ENCODE measurements around the gene CYTH4.

The CYTH4 gene

DNA sequence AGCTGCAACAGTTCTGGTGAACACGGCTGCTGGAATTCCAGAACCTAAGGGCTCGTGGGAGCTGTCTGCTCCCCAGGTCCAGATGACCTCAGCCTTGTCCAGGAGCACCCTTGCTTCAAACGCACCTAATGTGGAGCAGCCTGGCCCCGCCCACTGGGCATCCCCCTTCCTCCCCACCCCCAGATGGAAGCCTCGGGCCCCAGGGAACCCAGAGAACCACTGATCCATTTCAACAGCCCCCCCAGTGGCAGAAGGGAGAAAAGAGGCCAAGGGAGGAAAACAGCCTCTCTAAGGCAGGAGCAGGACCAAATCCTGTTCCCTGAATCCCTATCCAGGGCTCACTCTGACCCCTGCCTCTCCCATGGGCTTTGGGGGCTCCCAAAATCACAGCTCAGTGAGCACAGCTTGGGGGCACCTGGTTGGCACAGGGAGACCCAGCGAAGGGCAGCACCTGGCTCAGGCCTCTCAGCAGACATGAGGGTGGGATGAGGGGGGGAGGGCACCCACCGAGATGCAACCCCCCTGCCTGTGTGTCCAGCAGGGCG lies 1.2 kb downstream of the CYTH4 start:
- peaks cover 6 to 20% of the 10 kb centered on the region in 2 donors for H3K36me3 Mint-ChIP-seq
- H3K4me3 Mint-ChIP-seq = peak overlapping the region; percentile 83 to 95
- no peaks in the 10 kb centered on the region for H3K27me3 Mint-ChIP-seq
- H3K9me3 Mint-ChIP-seq = no peaks in the 10 kb centered on the region
- peaks cover 71 to 93% of the 10 kb centered on the region in 2 donors for H3K4me1 Mint-ChIP-seq
- H3K27ac Mint-ChIP-seq = peak overlapping the region; percentile 98
- DNase-seq (no peak), ATAC-seq (replicated peaks) (no peak)

GRCh38 chr22:37284126-37284804 lies 2.0 kb downstream of the CYTH4 start:
- Mint-ChIP-seq H3K4me1 (peaks cover 73 to 93% of the 10 kb centered on the region in 2 donors), H3K27me3 (no peaks in the 10 kb centered on the region), H3K36me3 (peaks cover 6 to 23% of the 10 kb centered on the region in 2 donors), H3K9me3 (no peaks in the 10 kb centered on the region), H3K27ac (peak overlapping the region; percentile 98), H3K4me3 (peak overlapping the region; percentile 83 to 95)
- DNase-seq (no peak), ATAC-seq (replicated peaks) (peak; percentile 0 to 5)

- peak; percentile 70 for DNase-seq
- H3K36me3 Mint-ChIP-seq = peaks cover 6 to 25% of the 10 kb centered on the region in 2 donors
- ATAC-seq (replicated peaks) = peak; percentile 69 to 72
Measured at GRCh38 chr22:37284805-37285355, 2.6 kb downstream of the CYTH4 start.

DNA sequence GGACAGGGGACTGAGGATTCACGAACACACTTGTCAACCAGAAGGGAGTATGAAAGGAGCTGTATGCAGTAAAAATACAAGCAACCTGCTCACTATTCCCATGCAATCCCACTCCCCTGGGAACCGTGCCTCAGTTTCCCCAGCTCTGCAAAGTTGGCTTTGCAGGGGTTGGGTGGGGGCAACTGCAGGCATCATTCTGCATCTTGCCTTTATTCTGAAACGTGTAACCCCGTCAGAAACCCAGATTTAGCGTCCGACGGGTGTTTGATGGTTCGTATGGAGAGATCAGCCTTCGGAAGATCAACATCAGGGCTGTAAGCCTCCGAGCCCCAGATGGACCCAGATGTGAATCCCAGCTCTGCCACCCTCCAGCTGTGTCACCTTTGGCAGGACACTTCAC lies 3.6 kb downstream of the CYTH4 start:
- DNase-seq (no peak), ATAC-seq (replicated peaks) (no peak)
- H3K9me3 Mint-ChIP-seq = no peaks in the 10 kb centered on the region
- H3K27me3 Mint-ChIP-seq = no peaks in the 10 kb centered on the region
- peak overlapping the region; percentile 79 for H3K27ac Mint-ChIP-seq
- H3K4me1 Mint-ChIP-seq = peaks cover 71 to 92% of the 10 kb centered on the region in 2 donors
- no peak overlapping the region for H3K4me3 Mint-ChIP-seq
- H3K36me3 Mint-ChIP-seq = peaks cover 7 to 35% of the 10 kb centered on the region in 2 donors

More at GRCh38 chr22:37284805-37285355, 2.6 kb downstream of the CYTH4 start:
- H3K4me1 Mint-ChIP-seq = peaks cover 71 to 93% of the 10 kb centered on the region in 2 donors
- H3K9me3 Mint-ChIP-seq = no peaks in the 10 kb centered on the region
- H3K27ac Mint-ChIP-seq = peak overlapping the region; percentile 98
- no peaks in the 10 kb centered on the region for H3K27me3 Mint-ChIP-seq
- peak overlapping the region; percentile 83 to 95 for H3K4me3 Mint-ChIP-seq

DNA sequence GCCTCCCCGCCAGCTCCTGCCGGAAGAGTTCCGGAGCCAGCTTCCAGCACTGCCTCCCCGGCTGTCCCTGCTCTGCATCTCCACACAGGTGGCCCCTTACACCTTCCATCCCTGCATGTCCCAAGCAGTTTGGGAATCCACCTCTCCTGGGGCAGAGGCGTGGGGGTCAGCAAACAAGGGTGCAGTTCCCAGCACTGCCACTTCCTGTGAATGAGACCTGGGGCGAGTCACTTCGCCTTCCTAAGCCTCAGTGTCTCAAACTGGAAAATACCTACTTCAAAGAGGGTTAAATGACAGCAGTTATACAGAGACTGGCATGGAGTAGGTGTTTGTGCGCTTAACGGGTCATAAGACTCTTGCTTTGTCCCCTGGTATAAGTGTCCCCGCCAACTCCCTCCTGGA lies 5.2 kb downstream of the CYTH4 start:
- Mint-ChIP-seq H3K4me1 (peaks cover 65 to 81% of the 10 kb centered on the region in 2 donors), H3K9me3 (peaks cover 5 to 11% of the 10 kb centered on the region in 2 donors), H3K27me3 (no peaks in the 10 kb centered on the region), H3K36me3 (peaks cover 22 to 51% of the 10 kb centered on the region in 2 donors), H3K4me3 (no peak overlapping the region), H3K27ac (peak overlapping the region; percentile 56)
- ATAC-seq (replicated peaks) (peak; percentile 6 to 12), DNase-seq (no peak)

- peaks cover 62 to 79% of the 10 kb centered on the region in 2 donors for H3K4me1 Mint-ChIP-seq
- DNase-seq (no peak), ATAC-seq (replicated peaks) (no peak)
- H3K36me3 Mint-ChIP-seq = peaks cover 27 to 58% of the 10 kb centered on the region in 2 donors
- H3K27me3 Mint-ChIP-seq = no peaks in the 10 kb centered on the region
- no peak overlapping the region for H3K4me3 Mint-ChIP-seq
- peak overlapping the region; percentile 69 for H3K27ac Mint-ChIP-seq
- peaks cover 5 to 11% of the 10 kb centered on the region in 2 donors for H3K9me3 Mint-ChIP-seq
Measured at GRCh38 chr22:37288521-37288920, 6.2 kb downstream of the CYTH4 start.

DNA sequence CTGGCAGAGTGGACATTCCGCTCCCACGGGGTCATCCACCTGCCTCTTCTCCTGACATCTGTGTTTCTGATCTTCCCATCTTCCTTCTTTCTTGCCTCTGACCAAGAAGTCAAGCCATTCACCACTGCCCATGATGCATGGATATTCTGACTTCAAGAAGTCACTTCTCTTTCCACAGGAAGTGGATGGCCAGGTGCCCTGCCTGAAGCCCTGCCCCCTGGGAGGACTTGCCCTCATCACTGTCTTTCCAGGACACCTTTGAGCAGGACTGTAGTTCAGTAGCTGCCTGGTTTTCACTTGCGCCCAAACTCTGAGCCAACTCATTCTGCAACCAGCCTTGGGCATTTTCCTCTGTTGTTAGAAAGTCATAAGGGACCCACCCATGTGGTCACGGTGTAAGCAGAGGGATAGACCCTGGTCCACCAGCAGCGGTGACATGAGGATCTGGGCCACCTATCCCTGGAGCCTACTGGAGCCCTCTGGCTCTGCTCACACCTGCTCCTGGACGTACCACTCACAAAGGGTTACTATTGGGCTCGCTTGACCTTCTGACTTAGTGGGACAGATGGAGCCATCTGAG lies 6.9 kb downstream of the CYTH4 start:
- Mint-ChIP-seq H3K27me3 (no peaks in the 10 kb centered on the region), H3K36me3 (peaks cover 31 to 64% of the 10 kb centered on the region in 2 donors), H3K9me3 (peaks cover 5 to 11% of the 10 kb centered on the region in 2 donors), H3K4me1 (peaks cover 59 to 79% of the 10 kb centered on the region in 2 donors), H3K27ac (no peak overlapping the region), H3K4me3 (no peak overlapping the region)
- DNase-seq (no peak), ATAC-seq (replicated peaks) (peak; percentile 16 to 28)

- Mint-ChIP-seq H3K4me1 (peaks cover 63 to 81% of the 10 kb centered on the region in 2 donors), H3K4me3 (no peak overlapping the region), H3K27me3 (no peaks in the 10 kb centered on the region), H3K36me3 (peaks cover 31 to 70% of the 10 kb centered on the region in 2 donors), H3K27ac (peak overlapping the region; percentile 25), H3K9me3 (peaks cover 5 to 11% of the 10 kb centered on the region in 2 donors)
- ATAC-seq (replicated peaks) = no peak
- DNase-seq = no peak
Measured at GRCh38 chr22:37290737-37291136, 8.4 kb downstream of the CYTH4 start.

GRCh38 chr22:37291559-37292298 lies 9.4 kb downstream of the CYTH4 start:
- Mint-ChIP-seq H3K27ac (peak overlapping the region; percentile 67), H3K4me3 (no peak overlapping the region), H3K36me3 (peaks cover 28 to 70% of the 10 kb centered on the region in 2 donors), H3K9me3 (peaks cover 5 to 11% of the 10 kb centered on the region in 2 donors), H3K27me3 (no peaks in the 10 kb centered on the region), H3K4me1 (peaks cover 55 to 73% of the 10 kb centered on the region in 2 donors)
- DNase-seq (no peak), ATAC-seq (replicated peaks) (no peak)

DNA sequence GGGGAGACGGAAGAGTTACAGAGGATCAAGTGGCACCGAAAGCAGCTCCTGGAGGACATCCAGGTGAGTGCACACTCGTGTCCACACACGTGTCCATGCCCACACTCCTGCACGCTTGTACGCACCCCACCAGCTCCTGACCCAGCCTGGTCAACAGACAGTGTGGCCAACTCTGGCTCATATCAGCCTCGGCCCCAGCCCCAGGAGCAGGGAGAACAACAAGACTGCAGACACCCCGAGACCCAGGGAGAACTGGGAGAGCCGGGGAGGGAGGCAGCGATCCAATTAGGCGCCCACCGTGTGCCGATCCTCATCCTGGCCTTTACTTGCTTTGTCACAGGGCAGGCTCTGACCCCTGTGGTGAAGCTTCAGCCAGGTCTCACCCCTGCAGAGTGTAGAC lies 10.3 kb downstream of the CYTH4 start:
- no peaks in the 10 kb centered on the region for H3K27me3 Mint-ChIP-seq
- peaks cover 5 to 11% of the 10 kb centered on the region in 2 donors for H3K9me3 Mint-ChIP-seq
- H3K27ac Mint-ChIP-seq = peak overlapping the region; percentile 77
- H3K4me3 Mint-ChIP-seq = no peak overlapping the region
- peaks cover 27 to 66% of the 10 kb centered on the region in 2 donors for H3K36me3 Mint-ChIP-seq
- DNase-seq (no peak), ATAC-seq (replicated peaks) (no peak)
- H3K4me1 Mint-ChIP-seq = peaks cover 50 to 68% of the 10 kb centered on the region in 2 donors

DNA sequence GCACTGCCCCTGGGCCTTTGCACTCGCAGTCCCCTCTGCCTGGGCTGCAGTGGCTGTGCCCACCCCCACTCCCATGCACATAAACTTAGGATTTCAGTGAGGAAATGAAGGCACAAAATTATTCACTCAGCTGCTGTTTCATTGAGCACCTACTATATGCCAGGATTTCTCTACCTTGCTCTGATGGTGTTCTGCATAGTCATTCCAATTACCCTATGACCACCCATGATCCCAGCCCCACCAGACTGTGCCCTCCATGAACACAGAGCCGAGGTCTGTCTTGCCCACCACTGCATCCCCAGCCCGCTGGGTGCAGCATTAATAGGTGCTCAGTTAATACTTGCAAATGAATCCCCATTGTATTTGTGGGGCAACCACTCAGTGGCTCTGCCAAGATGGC lies 10.9 kb downstream of the CYTH4 start:
- Mint-ChIP-seq H3K4me3 (no peak overlapping the region), H3K27me3 (no peaks in the 10 kb centered on the region), H3K4me1 (peaks cover 48 to 68% of the 10 kb centered on the region in 2 donors), H3K27ac (peak overlapping the region; percentile 77), H3K9me3 (peaks cover 5 to 11% of the 10 kb centered on the region in 2 donors), H3K36me3 (peaks cover 28 to 70% of the 10 kb centered on the region in 2 donors)
- ATAC-seq (replicated peaks) (no peak), DNase-seq (no peak)

DNA sequence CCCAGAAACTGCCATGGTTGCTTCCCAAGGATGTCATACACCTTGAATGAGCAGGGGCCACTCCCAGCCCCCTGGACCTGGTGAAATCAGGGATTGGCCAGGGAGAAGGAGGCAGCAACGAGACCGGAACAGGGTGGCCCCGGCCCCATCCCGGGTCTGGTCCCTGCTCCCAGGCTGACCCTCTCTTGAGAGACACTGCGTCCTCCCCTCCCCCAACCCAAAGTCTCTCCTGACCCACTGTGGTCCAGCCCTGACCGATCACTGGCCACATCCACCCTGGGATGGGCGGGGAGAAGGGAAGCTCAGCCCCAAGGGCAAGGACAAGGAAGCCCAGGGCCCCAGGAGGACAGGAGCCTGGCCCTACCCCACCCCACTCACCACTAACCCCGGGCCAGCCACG lies 12.4 kb downstream of the CYTH4 start:
- H3K4me1 Mint-ChIP-seq = peaks cover 41 to 63% of the 10 kb centered on the region in 2 donors
- ATAC-seq (replicated peaks) (no peak), DNase-seq (no peak)
- H3K27me3 Mint-ChIP-seq = no peaks in the 10 kb centered on the region
- H3K36me3 Mint-ChIP-seq = peaks cover 30 to 69% of the 10 kb centered on the region in 2 donors
- H3K27ac Mint-ChIP-seq = no peak overlapping the region
- H3K4me3 Mint-ChIP-seq = no peak overlapping the region
- H3K9me3 Mint-ChIP-seq = peaks cover 5 to 11% of the 10 kb centered on the region in 2 donors

DNA sequence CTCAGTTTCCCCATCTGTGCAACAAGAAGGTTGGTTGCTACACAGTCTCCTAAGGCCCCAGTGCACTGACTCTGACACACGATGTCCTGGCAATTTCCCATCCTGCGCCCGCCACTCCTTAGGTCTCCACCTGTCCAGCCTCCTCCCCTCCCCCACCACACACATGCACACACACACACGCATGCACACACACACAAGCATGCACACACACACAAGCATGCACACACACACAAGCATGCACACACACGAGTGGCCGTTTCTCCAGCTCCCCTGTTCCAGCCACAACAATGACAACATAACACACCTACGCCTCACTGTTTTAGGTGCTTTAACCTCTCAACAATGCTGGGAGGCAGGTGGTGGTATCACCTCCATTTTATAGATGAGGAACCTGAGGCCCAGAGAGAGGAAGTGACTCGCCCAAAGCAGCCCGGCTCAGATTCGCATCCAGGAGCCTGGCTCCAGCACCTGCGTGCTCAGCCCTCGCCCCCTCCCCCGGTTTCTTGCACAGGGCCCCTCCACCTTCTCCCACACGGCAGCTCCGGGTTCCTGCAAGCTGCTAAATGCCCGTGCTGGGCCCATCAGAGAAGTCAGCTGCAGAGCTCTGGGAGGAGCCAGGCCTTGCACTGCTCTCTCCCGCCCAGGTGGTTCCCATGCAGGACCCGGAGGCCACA lies 13.0 kb downstream of the CYTH4 start:
- Mint-ChIP-seq H3K36me3 (peaks cover 30 to 65% of the 10 kb centered on the region in 2 donors), H3K27me3 (no peaks in the 10 kb centered on the region), H3K27ac (peak overlapping the region; percentile 62), H3K4me1 (peaks cover 43 to 63% of the 10 kb centered on the region in 2 donors), H3K4me3 (no peak overlapping the region), H3K9me3 (peaks cover 5 to 11% of the 10 kb centered on the region in 2 donors)
- DNase-seq = no peak
- ATAC-seq (replicated peaks) = peak; percentile 60 to 62
